Germinal center (tissue), 1 donor: ENCODE data around the gene MPND.

ENCODE experiments used
- DNase-seq: peaks from one replicate; pipeline ENCODE4 v3.0.0; 2012; ENCODE audit warnings: mixed read lengths, low spot score

Gene MPND

GRCh38 chr19:4319067-4319718, 24.2 kb upstream of the MPND start:
- DNase-seq, result no peak

- no peak for DNase-seq
Observed at GRCh38 chr19:4320419-4320818, 22.9 kb upstream of the MPND start.

- no peak for DNase-seq
Observed at GRCh38 chr19:4322942-4323665, 20.3 kb upstream of the MPND start.

- DNase-seq, result no peak
Observed at GRCh38 chr19:4323692-4324091, 19.7 kb upstream of the MPND start.

- DNase-seq, result no peak
Observed at GRCh38 chr19:4324228-4324627, 19.1 kb upstream of the MPND start.

- DNase-seq, result no peak
Observed at GRCh38 chr19:4326215-4326836, 17.0 kb upstream of the MPND start.

GRCh38 chr19:4326837-4327251, 16.5 kb upstream of the MPND start:
- DNase-seq, result no peak

- peak; percentile 53 for DNase-seq
Observed at GRCh38 chr19:4327252-4327876, 16.0 kb upstream of the MPND start.

- no peak for DNase-seq
Observed at GRCh38 chr19:4327877-4328242, 15.5 kb upstream of the MPND start.

GRCh38 chr19:4328243-4328990, 14.9 kb upstream of the MPND start:
- DNase-seq, result peak; percentile 95

- DNase-seq, result peak; percentile 36
Observed at GRCh38 chr19:4328991-4329681, 14.2 kb upstream of the MPND start.

GRCh38 chr19:4329858-4330257, 13.5 kb upstream of the MPND start:
- no peak for DNase-seq

- DNase-seq, result no peak
Observed at GRCh38 chr19:4334929-4335570, 8.3 kb upstream of the MPND start.

GRCh38 chr19:4337906-4338440, 5.4 kb upstream of the MPND start:
- DNase-seq, result no peak

GRCh38 chr19:4338441-4339355, 4.7 kb upstream of the MPND start, which contains the start of gene STAP2:
Gene STAP2 (minus strand): TSS chr19:4338827. CDS start chr19:4338753, 74 bp downstream.
- no peak for DNase-seq

GRCh38 chr19:4342314-4342614, 1.1 kb upstream of the MPND start:
- no peak for DNase-seq

GRCh38 chr19:4342615-4343369, 570 bp upstream of the MPND start:
- peak; percentile 93 for DNase-seq

- DNase-seq, result no peak
Observed at GRCh38 chr19:4345342-4346019, 2.1 kb downstream of the MPND start.

- no peak for DNase-seq
Observed at GRCh38 chr19:4346020-4346383, 2.6 kb downstream of the MPND start.
